Prostate gland (tissue), 2 donors: ENCODE measurements around the gene CDH16.

Source experiments
- POLR2AphosphoS5 ChIP-seq: sonication (generic); formaldehyde crosslinking; IDR thresholded peaks from one replicate; pipeline ENCODE4 v1.6.1; 2017; ENCODE audit warnings: antibody characterized with exemption
- TF ChIP-seq, protein P1 (sequence below), 4 experiments: fragments of 200-600 bp in 2 of 4; fragments of 450-650 bp in 2 of 4; sonication (generic) in 2 of 4; IDR thresholded peaks; 1 replicate in 3 of 4; 2 replicates in 1 of 4; pipeline ENCODE4 v1.5.1; 2016 to 2019; ENCODE audit warnings: antibody characterized with exemption in 4 of 4, mild to moderate bottlenecking in 2 of 4, moderate library complexity in 2 of 4

DNA sequence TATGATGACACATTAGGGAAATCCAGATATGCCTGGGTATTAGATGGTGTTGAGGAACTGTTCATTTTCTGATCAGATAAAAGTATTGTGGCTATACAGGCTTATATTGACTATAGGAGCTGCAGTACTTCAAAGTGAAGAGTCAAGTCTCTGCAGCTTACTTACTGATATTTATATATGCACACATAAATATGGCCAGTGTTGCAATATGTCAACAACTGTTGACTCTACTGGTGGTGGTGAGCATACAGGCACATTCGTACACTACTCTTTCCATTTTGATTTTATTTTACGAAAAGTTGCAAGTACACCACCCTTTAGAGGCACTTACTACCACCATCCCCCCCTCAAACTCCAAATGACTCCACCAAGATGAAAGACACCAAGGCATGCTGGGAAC lies 13.0 kb upstream of the CDH16 start:
- TF ChIP-seq POLR2AphosphoS5 = no peak
- TF ChIP-seq, protein P1, sequence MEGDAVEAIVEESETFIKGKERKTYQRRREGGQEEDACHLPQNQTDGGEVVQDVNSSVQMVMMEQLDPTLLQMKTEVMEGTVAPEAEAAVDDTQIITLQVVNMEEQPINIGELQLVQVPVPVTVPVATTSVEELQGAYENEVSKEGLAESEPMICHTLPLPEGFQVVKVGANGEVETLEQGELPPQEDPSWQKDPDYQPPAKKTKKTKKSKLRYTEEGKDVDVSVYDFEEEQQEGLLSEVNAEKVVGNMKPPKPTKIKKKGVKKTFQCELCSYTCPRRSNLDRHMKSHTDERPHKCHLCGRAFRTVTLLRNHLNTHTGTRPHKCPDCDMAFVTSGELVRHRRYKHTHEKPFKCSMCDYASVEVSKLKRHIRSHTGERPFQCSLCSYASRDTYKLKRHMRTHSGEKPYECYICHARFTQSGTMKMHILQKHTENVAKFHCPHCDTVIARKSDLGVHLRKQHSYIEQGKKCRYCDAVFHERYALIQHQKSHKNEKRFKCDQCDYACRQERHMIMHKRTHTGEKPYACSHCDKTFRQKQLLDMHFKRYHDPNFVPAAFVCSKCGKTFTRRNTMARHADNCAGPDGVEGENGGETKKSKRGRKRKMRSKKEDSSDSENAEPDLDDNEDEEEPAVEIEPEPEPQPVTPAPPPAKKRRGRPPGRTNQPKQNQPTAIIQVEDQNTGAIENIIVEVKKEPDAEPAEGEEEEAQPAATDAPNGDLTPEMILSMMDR (IDR thresholded peaks at IDR 0.05) = no peak
